ENCODE results near the gene BTRC.

Gene BTRC

DNA sequence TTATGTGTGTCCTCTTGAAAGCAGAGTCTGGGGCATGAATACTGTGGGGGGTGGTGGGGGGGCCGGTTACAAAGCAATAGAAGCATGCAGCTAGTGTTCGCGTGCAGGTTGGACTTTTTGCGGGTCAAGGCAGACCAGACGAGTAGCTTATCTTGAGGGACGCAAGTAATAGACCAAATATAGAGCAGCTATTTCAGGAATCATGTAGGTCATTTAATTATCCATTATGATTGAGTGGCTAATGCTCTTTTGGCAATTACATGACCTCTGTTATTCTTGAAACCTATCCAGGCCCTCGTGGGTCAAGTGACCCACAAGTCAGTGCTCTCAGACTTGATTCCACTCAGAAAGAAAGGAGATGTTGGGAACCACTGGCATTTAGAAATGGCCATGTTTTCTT is 93.0 kb downstream of the BTRC start:
- no peak for DNase-seq

DNA sequence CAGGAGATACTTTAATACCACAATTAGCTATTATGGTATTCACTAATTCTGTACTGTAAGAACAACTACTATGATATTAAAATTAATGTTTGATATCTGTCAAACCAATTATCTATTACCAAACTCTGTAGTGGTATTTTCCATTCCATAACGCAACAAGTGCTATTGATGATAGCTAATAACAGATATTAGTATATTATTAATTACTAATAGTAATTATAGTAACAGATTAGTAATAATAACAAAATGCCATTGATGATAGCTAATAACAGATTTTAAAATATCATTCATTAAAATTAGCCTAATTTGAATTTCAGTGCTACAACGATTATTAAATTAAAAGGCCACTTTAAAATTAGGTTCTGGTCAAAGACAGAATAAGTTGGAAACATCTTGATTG is 93.5 kb downstream of the BTRC start:
- no peak for DNase-seq

GRCh38 chr10:101450277-101451080 is 96.5 kb downstream of the BTRC start:
- DNase-seq: no peak

DNA sequence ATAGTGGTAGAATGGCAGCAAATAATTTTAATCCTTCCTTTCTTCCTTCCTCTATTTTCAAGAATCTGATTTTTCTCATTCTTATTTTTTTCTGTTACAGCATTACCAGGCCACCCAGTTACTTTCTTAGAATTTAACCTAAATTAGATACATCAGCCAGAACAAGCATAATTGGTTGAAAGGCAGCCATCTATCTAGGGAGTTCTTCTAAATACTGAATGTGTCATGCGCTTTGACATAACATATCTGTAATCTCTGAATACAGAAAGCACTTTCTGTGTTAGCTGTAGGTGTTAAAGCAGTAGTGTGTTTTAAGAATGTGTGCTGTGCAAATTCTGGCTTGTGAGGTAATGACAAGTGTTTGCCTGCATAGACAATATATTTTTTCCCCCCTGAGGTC is 97.3 kb downstream of the BTRC start:
- no peak for DNase-seq

- DNase-seq: no peak
Observed at GRCh38 chr10:101451667-101452069, 97.7 kb downstream of the BTRC start.

DNA sequence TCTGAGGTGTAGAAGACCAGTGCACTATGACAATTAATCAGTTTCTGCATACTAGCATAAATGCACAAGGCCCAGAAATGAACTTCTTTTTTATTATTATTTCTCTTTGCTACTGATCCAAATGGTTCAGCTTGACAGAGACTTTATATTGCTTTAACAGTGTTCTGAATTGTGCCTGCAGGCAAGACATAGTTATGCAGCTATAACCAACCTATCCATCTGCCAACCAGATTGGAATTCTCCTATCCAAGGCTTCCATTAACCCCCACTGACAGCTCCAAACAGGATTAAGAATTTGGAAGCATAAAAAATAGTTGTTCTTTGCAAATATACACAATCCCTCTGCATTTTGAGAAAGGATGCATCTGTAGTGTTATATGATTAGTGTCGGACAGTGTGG is 98.2 kb downstream of the BTRC start:
- DNase-seq: no peak

- no peak for DNase-seq
Observed at GRCh38 chr10:101452593-101452992, 98.6 kb downstream of the BTRC start.

- no peak for DNase-seq
Observed at GRCh38 chr10:101453318-101453717, 99.4 kb downstream of the BTRC start.

GRCh38 chr10:101453791-101454718 is 100.1 kb downstream of the BTRC start:
- DNase-seq: no peak

DNA sequence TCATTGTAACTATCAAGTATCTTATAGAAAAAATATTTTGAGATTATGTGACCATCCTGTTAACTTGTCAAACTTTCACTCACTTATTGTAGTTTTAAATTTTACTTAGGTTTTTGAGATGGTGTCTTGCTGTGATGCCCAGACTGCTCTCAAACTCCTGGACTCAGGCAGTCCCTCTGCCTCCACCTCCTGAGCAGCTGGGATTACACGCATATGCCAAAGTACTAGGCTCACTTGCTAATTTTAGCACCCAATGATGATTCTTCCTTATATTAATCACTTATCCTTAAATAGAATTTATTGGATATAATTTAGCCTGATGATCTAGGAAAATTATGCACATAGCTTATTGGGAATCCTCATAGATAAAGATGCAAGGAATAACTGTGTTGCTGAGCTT is 104.9 kb downstream of the BTRC start:
- DNase-seq: no peak

DNA sequence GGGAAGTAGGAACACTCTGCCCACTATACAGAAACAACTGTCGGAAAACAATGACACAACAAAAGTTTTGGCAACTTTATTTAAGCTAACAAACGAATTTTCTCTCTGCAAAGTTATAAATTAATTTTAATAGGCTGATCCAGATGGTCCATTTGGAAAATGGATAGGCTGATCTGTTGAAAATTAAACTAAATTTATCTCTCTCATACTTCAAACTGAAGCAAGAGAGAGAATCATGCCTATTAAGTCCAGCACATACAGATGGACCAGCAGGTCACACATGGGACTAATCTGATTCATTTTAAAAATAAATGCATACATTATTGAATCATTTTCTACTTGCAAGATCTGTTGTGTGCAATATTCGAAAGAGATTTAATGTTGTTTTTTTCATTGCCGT is 110.1 kb downstream of the BTRC start:
- no peak for DNase-seq

- DNase-seq: no peak
Observed at GRCh38 chr10:101464599-101464998, 110.6 kb downstream of the BTRC start.

DNA sequence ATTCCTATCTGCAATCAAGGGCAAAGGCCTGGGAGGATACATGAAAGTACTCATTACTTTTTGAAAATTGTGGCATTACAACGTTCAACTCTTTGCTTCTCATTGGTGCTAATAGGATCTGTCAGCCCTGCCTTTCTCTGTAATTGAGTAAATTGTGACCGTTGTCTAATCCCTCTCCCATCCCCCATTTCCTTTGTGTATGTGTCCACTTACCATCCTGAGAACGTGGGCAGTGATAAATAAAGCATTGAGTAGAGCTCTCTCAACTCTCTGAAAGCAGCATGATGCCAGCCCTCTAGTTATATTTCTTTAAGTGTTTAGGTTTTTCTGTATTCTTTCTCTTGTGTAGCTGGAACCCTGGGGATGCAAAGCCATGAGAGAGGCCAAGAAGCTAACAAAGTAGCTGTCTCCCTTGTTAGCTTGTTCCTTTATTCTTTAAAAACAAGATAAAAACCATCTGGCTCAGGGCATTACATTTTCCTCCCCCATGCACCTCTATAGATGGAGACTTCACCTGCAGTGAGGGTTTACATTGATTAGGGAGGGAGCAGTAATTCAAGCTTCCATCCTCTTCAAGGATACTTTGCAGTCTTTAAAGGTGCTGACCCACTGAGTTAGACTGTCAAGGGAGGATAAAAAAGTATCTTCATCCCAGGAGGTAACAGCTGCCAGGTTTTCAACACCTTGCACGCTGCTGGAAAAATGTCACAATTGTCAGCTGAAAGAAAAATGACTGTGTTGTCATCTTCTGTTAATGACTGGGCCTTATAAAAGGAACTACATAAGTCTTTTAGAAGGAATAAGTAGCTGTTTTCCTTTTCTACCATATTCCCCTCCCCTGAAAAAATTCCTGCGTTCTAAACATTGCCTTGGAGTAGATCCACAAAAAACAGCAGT is 112.3 kb downstream of the BTRC start:
- DNase-seq: no peak

DNA sequence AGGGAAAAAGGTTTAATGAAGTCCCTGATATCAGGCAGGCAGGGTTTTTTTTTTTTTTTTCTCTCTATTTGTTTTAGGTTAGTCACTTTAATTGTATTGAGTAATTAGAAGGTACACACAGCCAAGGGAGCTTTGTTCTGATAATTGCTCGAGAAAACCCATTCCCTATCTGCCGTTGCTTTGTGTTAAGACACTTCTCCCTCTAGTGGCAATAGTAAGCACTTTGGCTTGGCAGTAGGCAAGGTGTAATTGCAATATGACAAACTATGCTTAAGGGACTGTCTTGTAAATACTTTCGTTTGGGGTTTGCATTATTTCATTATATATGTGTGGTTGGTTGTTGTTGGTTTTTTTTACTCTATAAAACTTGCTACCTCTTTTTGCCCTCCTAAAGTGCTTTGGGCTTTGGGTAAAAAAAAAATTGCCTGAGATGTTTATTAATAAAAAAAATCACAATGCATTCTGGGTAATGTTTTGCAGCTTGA is 113.4 kb downstream of the BTRC start:
- no peak for DNase-seq

DNA sequence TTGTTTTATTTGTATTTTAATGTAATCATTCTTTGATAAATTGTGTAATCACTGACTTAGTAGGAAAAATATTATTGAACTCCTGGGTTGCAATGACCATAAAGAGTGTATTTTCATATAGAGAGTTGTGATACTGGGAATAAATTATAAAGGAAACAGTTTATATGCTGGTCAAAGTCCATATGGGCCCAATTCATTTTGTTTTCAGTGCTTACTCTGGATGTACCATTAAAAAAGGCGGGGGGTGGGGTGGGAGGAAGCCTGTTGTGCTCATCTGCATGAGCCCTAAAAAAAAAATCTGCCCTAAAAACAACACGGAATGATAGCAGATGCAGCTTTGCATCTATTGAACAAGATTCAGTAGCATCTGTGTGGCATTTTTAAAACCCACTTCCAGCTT is 114.2 kb downstream of the BTRC start:
- DNase-seq: no peak

DNA sequence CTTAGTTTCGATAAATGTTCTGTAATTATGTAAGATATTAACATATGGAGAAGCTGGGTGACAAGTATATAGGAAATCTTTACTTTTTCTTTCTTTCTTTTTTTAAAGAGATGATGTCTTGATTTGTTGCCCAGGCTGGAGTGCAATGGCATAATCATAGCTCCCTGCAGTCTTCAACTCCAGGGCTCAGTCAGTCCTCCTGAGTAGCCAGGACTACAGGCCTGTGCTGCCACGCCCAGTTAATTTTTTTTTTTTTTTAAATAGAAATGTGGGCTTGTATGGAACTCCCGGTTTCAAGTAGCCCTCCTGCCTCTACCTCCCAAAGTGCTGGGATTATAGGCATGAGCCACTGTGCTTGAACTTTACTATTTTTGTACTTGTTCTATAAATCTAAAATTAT is 122.4 kb downstream of the BTRC start:
- no peak for DNase-seq

DNA sequence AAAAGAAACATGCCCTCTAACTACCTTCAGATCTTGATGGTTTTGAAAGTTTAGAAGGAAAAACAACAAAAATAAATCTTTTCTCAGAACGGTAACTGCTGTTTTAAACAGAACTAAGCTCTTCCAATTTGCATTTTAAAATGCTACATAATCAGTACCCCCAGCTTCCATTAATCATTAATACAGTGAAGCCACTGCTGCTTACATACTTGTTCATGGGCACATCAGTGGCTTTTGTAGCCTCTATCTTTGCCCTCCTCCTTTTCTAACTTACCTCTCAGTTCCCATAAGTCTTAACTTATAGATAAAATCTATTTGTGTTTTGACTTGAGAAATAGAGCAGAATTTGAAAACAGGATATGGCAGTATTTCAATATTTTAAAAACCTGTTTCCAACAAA is 125.0 kb downstream of the BTRC start:
- DNase-seq: no peak

DNA sequence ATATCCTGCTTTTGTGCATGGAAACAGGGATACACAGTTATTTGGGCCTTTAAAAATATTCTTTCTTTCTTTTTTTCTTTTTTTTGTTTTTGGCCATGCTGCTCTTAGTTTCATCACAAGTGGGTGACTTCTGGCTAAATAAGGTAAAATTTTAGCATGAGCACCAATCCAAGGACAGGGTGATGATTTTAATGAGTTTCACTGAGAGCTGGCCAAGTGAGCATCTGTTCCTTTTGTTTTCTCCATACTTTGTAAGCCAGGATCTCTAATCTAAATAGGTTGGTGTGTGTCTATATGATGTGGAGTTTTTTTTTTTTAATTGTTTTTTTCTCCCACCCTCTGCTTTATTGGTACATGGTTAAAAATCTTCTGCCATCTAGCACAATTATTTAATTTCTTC is 127.3 kb downstream of the BTRC start:
- no peak for DNase-seq

- no peak for DNase-seq
Observed at GRCh38 chr10:101482568-101482967, 128.6 kb downstream of the BTRC start.

GRCh38 chr10:101484175-101484745 is 130.3 kb downstream of the BTRC start:
- no peak for DNase-seq

- no peak for DNase-seq
Observed at GRCh38 chr10:101485207-101485606, 131.2 kb downstream of the BTRC start.

Measured in stimulated activated CD8-positive, alpha-beta memory T cell treated with anti-CD3 and anti-CD28 coated beads, Interleukin-4, amount 100 ng/mL, for 48 hours (primary cell).